Frontal cortex (tissue), 4 donors: ENCODE measurements around the gene SPESP1. TPM values are rescaled to one million over a fixed set of nuclear protein-coding genes. Genes with fewer than 3 reads are reported as not detected.

Source experiments
- DNase-seq, 2 donors: peaks; one replicate each; pipeline ENCODE4 v3.0.0; 2012; ENCODE audit warnings: low spot score in 2 of 2
- FAIRE-seq: peaks from 2 replicates; lab custom pipeline; 2012; peaks lifted over from hg19 to GRCh38; lab: Jason Lieb, UNC
- total RNA-seq: library from RNA; depleted of rRNA; stranded (reverse); fragments of >200 nt; gene quantifications from one replicate; pipeline ENCODE4 v1.2.3, GENCODE V29; 2014
- donor health status: control.
- donor health status: control.
- donor health status: control.

The SPESP1 gene
- total RNA-seq = 4.5 TPM

GRCh38 chr15:68930268-68931022 lies at the start of gene SPESP1:
Gene SPESP1 (plus strand): TSS chr15:68930525. CDS start chr15:68930654, 129 bp downstream.
- peak; percentile 38 to 45 for DNase-seq
- FAIRE-seq = no peak

- DNase-seq = no peak
- no peak for FAIRE-seq
Observed at GRCh38 chr15:68885070-68885469, 45.3 kb upstream of the SPESP1 start.

GRCh38 chr15:68887120-68887519 lies 43.2 kb upstream of the SPESP1 start:
- DNase-seq (no peak), FAIRE-seq (no peak)

- FAIRE-seq (no peak), DNase-seq (no peak)
Observed at GRCh38 chr15:68887819-68888218, 42.5 kb upstream of the SPESP1 start.

- DNase-seq = no peak
- FAIRE-seq = no peak
Observed at GRCh38 chr15:68888419-68888818, 41.9 kb upstream of the SPESP1 start.

GRCh38 chr15:68894208-68894607 lies 36.1 kb upstream of the SPESP1 start:
- FAIRE-seq = no peak
- DNase-seq = no peak

- FAIRE-seq = no peak
- no peak for DNase-seq
Observed at GRCh38 chr15:68896178-68896577, 34.1 kb upstream of the SPESP1 start.

GRCh38 chr15:68897016-68897415 lies 33.3 kb upstream of the SPESP1 start:
- FAIRE-seq (no peak), DNase-seq (no peak)

GRCh38 chr15:68900027-68900426 lies 30.3 kb upstream of the SPESP1 start:
- FAIRE-seq = no peak
- DNase-seq = no peak

- FAIRE-seq = no peak
Observed at GRCh38 chr15:68907396-68907923, 22.9 kb upstream of the SPESP1 start.

GRCh38 chr15:68909601-68910100 lies 20.7 kb upstream of the SPESP1 start:
- DNase-seq = no peak
- no peak for FAIRE-seq

More at GRCh38 chr15:68907396-68907923, 22.9 kb upstream of the SPESP1 start:
- no peak for DNase-seq

- FAIRE-seq = no peak
- DNase-seq = no peak
Observed at GRCh38 chr15:68910341-68910740, 20.0 kb upstream of the SPESP1 start.

GRCh38 chr15:68910816-68911215 lies 19.5 kb upstream of the SPESP1 start:
- no peak for FAIRE-seq
- no peak for DNase-seq

GRCh38 chr15:68921926-68922325 lies 8.4 kb upstream of the SPESP1 start:
- no peak for FAIRE-seq
- no peak for DNase-seq

- FAIRE-seq (peak; percentile 65), DNase-seq (peak; percentile 65 to 75)
Observed at GRCh38 chr15:68924866-68925560, 5.3 kb upstream of the SPESP1 start.

GRCh38 chr15:68933001-68933400 lies 2.7 kb downstream of the SPESP1 start:
- FAIRE-seq = no peak
- no peak for DNase-seq

- FAIRE-seq (no peak), DNase-seq (no peak)
Observed at GRCh38 chr15:68934341-68934740, 4.0 kb downstream of the SPESP1 start.

GRCh38 chr15:68935400-68935937 lies 5.1 kb downstream of the SPESP1 start:
- DNase-seq (no peak), FAIRE-seq (no peak)

- FAIRE-seq (no peak), DNase-seq (no peak)
Observed at GRCh38 chr15:68939501-68939900, 9.2 kb downstream of the SPESP1 start.

- no peak for DNase-seq
- no peak for FAIRE-seq
Observed at GRCh38 chr15:68951813-68952212, 21.5 kb downstream of the SPESP1 start.

- no peak for DNase-seq
- FAIRE-seq = no peak
Observed at GRCh38 chr15:68957696-68958095, 27.4 kb downstream of the SPESP1 start.
